H9 (cell line): ENCODE results near the gene ZNF837. TPM values are rescaled to one million over a fixed set of nuclear protein-coding genes. Genes with fewer than 3 reads are reported as not detected.

ENCODE experiments used
- DNase-seq: peaks from one replicate; pipeline ENCODE4 v3.0.0-alpha.2; 2017
- H2AFZ ChIP-seq: one replicate; pipeline ENCODE4 v1.6.1; 2013; ENCODE audit warnings: mild to moderate bottlenecking, low read length, control low read depth, moderate library complexity
- H2AK5ac ChIP-seq: 2 replicates; pipeline ENCODE4 v1.6.1; 2013; ENCODE audit warnings: low read length, control low read depth, mixed read lengths; ENCODE audit not compliant: insufficient read length
- H2BK120ac ChIP-seq: one replicate; pipeline ENCODE4 v1.6.1; 2013; ENCODE audit warnings: low read depth, mild to moderate bottlenecking, low read length, control low read depth, inconsistent platforms; ENCODE audit not compliant: poor library complexity, severe bottlenecking
- H2BK12ac ChIP-seq: 2 replicates; pipeline ENCODE4 v1.6.1; 2013; ENCODE audit warnings: low read length, control low read depth, mixed read lengths, low read depth; ENCODE audit not compliant: insufficient read length
- H2BK15ac ChIP-seq: 2 replicates; pipeline ENCODE4 v1.6.1; 2013; ENCODE audit warnings: low read depth, low read length, control low read depth
- H2BK20ac ChIP-seq: one replicate; pipeline ENCODE4 v1.6.1; 2013; ENCODE audit warnings: low read depth, mild to moderate bottlenecking, low read length, control low read depth, inconsistent platforms; ENCODE audit not compliant: poor library complexity, severe bottlenecking
- H2BK5ac ChIP-seq: 2 replicates; pipeline ENCODE4 v1.6.1; 2013; ENCODE audit warnings: low read length, control low read depth, mixed read lengths; ENCODE audit not compliant: insufficient read length
- H3K14ac ChIP-seq: 2 replicates; pipeline ENCODE4 v1.6.1; 2013; ENCODE audit warnings: low read length, control low read depth; ENCODE audit not compliant: insufficient read depth
- H3K18ac ChIP-seq: 2 replicates; pipeline ENCODE4 v1.6.1; 2013; ENCODE audit warnings: low read depth, mild to moderate bottlenecking, mixed read lengths, low read length, control low read depth; ENCODE audit not compliant: insufficient read length
- H3K23ac ChIP-seq: 2 replicates; pipeline ENCODE4 v1.6.1; 2013; ENCODE audit warnings: low read length, control low read depth, mixed read lengths, low read depth; ENCODE audit not compliant: insufficient read length
- H3K23me2 ChIP-seq: 2 replicates; pipeline ENCODE4 v1.6.1; 2013; ENCODE audit warnings: low read depth, mild to moderate bottlenecking, mixed read lengths, low read length, control low read depth; ENCODE audit not compliant: insufficient read length, poor library complexity, severe bottlenecking
- H3K27ac ChIP-seq: 2 replicates; pipeline ENCODE4 v1.5.1; 2013; ENCODE audit warnings: low read length, control low read depth, mixed read lengths, low read depth; ENCODE audit not compliant: insufficient read length
- H3K27me3 ChIP-seq: 2 replicates; pipeline ENCODE4 v1.6.1; 2013; ENCODE audit warnings: low read length, control low read depth, inconsistent platforms; ENCODE audit not compliant: insufficient read depth
- H3K4ac ChIP-seq: 2 replicates; pipeline ENCODE4 v1.6.1; 2013; ENCODE audit warnings: low read depth, mild to moderate bottlenecking, control low read depth, inconsistent platforms, low read length, moderate library complexity
- H3K4me1 ChIP-seq: 2 replicates; pipeline ENCODE4 v1.6.1; 2013; ENCODE audit warnings: low read length, control low read depth, inconsistent platforms; ENCODE audit not compliant: insufficient read depth
- H3K4me2 ChIP-seq: 2 replicates; pipeline ENCODE4 v1.6.1; 2013; ENCODE audit warnings: low read length, control low read depth, mixed read lengths; ENCODE audit not compliant: insufficient read length, insufficient read depth
- H3K56ac ChIP-seq: 2 replicates; pipeline ENCODE4 v1.6.1; 2013; ENCODE audit warnings: low read depth, mild to moderate bottlenecking, mixed read lengths, low read length, control low read depth; ENCODE audit not compliant: insufficient read length
- H3K79me1 ChIP-seq: 2 replicates; pipeline ENCODE4 v1.6.1; 2013; ENCODE audit warnings: low read depth, mild to moderate bottlenecking, moderate library complexity, low read length, control low read depth, inconsistent platforms; ENCODE audit not compliant: insufficient read depth, poor library complexity, severe bottlenecking
- H3K79me2 ChIP-seq: 2 replicates; pipeline ENCODE4 v1.6.1; 2013; ENCODE audit warnings: low read length, control low read depth, inconsistent platforms; ENCODE audit not compliant: insufficient read depth
- H3K9ac ChIP-seq: 2 replicates; pipeline ENCODE4 v1.6.1; 2013; ENCODE audit warnings: low read length, control low read depth, mixed read lengths; ENCODE audit not compliant: insufficient read length; ENCODE audit errors: extremely low read depth
- H3K9me3 ChIP-seq: one replicate; pipeline ENCODE4 v1.6.1; 2013; ENCODE audit warnings: low read depth, low read length, inconsistent platforms; ENCODE audit not compliant: control insufficient read depth
- H3T11ph ChIP-seq: one replicate; pipeline ENCODE4 v1.6.1; 2013; ENCODE audit warnings: mild to moderate bottlenecking, low read length, control low read depth, inconsistent platforms
- H4K20me1 ChIP-seq: one replicate; pipeline ENCODE4 v1.6.1; 2013; ENCODE audit not compliant: control insufficient read depth, insufficient read length, insufficient read depth
- H4K5ac ChIP-seq: 2 replicates; pipeline ENCODE4 v1.6.1; 2013; ENCODE audit warnings: low read depth, mild to moderate bottlenecking, mixed read lengths, low read length, control low read depth; ENCODE audit not compliant: insufficient read length
- H4K8ac ChIP-seq: replicated peaks from 2 replicates; pipeline ENCODE4 v1.6.1; 2013; ENCODE audit warnings: low read length, control low read depth, mixed read lengths, low read depth; ENCODE audit not compliant: insufficient read length
- H4K91ac ChIP-seq: 2 replicates; pipeline ENCODE4 v1.6.1; 2013; ENCODE audit warnings: low read depth, mild to moderate bottlenecking, moderate library complexity, mixed read lengths, low read length, control low read depth; ENCODE audit not compliant: insufficient read length
- H3K27ac Mint-ChIP-seq, 3 experiments: 2 replicates in 2 of 3; 3 replicates in 1 of 3; pipeline ENCODE4 v1.8.0; 2020 to 2021; ENCODE audit warnings: mixed read lengths in 3 of 3, mild to moderate bottlenecking in 1 of 3, moderate library complexity in 1 of 3
- H3K27me3 Mint-ChIP-seq: 2 replicates; pipeline ENCODE4 v1.8.0; 2021; ENCODE audit warnings: low read depth, mild to moderate bottlenecking, moderate library complexity, mixed read lengths
- H3K36me3 Mint-ChIP-seq, 3 experiments: 2 replicates in 2 of 3; 3 replicates in 1 of 3; pipeline ENCODE4 v1.8.0; 2020 to 2021; ENCODE audit warnings: low read depth in 3 of 3, mixed read lengths in 3 of 3; ENCODE audit not compliant: insufficient read depth in 1 of 3
- H3K4me1 Mint-ChIP-seq, 2 experiments: 2 replicates each; pipeline ENCODE4 v1.8.0; 2020; ENCODE audit warnings: mixed read lengths in 2 of 2
- H3K4me3 Mint-ChIP-seq, 2 experiments: 2 replicates in 1 of 2; 3 replicates in 1 of 2; pipeline ENCODE4 v1.8.0; 2020 to 2021; ENCODE audit warnings: mild to moderate bottlenecking in 2 of 2, mixed read lengths in 2 of 2, moderate library complexity in 1 of 2
- H3K9me3 Mint-ChIP-seq, 2 experiments: 2 replicates in 1 of 2; 3 replicates in 1 of 2; pipeline ENCODE4 v1.8.0; 2020; ENCODE audit warnings: mild to moderate bottlenecking in 2 of 2, mixed read lengths in 2 of 2, moderate library complexity in 1 of 2
- WGBS: extraction: QIAGEN DNeasy Blood & Tissue Kit; methylation state at CpG from one replicate; pipeline ENCODE4 v1.1.7; 2013; ENCODE audit warnings: missing lambda C conversion rate, low lambda C conversion rate, mixed read lengths; ENCODE audit not compliant: insufficient read length; ENCODE audit errors: extremely low coverage; 5-methylcytosine and 5-hydroxymethylcytosine counted together
- total RNA-seq: library from RNA; stranded (reverse); gene quantifications from 2 replicates; pipeline ENCODE4 v1.2.1, GENCODE V29; 2021
- TF ChIP-seq, protein P1 (sequence below): fragments of 200-600 bp; sonication (generic); conservative IDR thresholded peaks from 3 replicates; pipeline ENCODE4 v1.8.0; 2021; ENCODE audit warnings: antibody characterized with exemption, mild to moderate bottlenecking

Gene ZNF837
- total RNA-seq, 1 experiment from 2014 or later = 3.4 TPM

DNA sequence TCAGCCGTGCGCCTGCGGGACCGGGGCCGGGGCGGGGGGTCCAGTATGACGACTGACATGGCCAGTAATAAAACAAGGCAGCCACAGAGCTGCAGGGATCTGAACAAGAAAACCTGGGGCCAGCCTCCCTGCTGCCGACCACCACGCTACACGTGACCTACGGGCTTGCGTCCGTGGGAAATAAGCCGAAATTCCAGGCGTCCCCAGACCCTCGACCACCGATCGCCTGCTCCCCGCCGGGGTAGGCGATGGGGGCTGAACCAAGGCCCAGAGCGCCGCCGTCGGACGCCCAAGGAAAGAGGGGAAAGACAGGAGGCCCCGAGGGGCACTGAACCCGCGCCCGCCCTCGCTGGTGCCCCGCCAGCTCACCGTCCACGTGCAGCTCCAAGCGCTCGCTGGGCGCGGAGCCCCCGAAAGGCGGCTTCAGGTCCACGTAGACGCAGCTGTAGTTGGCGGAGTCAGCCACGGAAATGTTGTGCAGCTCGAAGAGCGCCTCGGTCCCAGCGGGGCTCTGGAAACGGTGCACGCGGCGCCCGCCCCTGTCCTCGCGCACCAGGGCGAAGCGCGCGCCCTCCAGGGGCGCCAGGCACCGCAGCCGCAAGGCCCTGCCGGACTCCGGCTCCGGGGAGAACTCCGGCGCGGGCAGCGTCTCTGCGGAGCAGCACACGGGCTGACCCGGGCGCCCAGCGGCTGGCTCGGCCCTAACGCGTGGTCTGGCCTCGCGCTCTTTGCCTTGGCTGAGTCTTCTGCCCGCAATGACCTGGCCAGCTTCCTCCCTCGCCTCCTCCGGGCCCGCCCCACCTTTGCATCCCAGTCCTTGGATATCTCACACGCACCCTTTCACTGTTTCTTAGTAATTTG is 30.6 kb downstream of the ZNF837 start:
- Histone ChIP-seq H2BK20ac (no peak overlapping the region), H3K23me2 (peaks cover 6% of the 10 kb centered on the region), H2BK5ac (no peak overlapping the region), H3K9me3 (no peaks in the 10 kb centered on the region), H2AK5ac (no peak overlapping the region), H3K27me3 (no peaks in the 10 kb centered on the region), H4K8ac (no peak overlapping the region), H3K4me1 (no peaks in the 10 kb centered on the region), H4K5ac (no peak overlapping the region), H3K9ac (no peak overlapping the region), H2BK15ac (no peak overlapping the region; the same call in 1 of the 2 replicates), H4K91ac (no peak overlapping the region), H3K56ac (no peak overlapping the region), H3K23ac (no peak overlapping the region), H4K20me1 (no peaks in the 10 kb centered on the region), H3K18ac (no peak overlapping the region), H3K4me2 (no peak overlapping the region), H3K79me2 (no peaks in the 10 kb centered on the region), H3T11ph (no peak overlapping the region), H3K27ac (no peak overlapping the region), H2BK120ac (no peak overlapping the region), H3K4ac (no peak overlapping the region), H2AFZ (no peak overlapping the region), H3K79me1 (no peaks in the 10 kb centered on the region), H2BK12ac (no peak overlapping the region), H3K14ac (no peak overlapping the region)
- H3K27me3 Mint-ChIP-seq = peaks cover 8% of the 10 kb centered on the region
- no peak overlapping the region for H3K4me3 Mint-ChIP-seq
- WGBS = no CpG with 5 or more reads among the region's 84 CpGs
- no peak for DNase-seq
- TF ChIP-seq, protein P1, sequence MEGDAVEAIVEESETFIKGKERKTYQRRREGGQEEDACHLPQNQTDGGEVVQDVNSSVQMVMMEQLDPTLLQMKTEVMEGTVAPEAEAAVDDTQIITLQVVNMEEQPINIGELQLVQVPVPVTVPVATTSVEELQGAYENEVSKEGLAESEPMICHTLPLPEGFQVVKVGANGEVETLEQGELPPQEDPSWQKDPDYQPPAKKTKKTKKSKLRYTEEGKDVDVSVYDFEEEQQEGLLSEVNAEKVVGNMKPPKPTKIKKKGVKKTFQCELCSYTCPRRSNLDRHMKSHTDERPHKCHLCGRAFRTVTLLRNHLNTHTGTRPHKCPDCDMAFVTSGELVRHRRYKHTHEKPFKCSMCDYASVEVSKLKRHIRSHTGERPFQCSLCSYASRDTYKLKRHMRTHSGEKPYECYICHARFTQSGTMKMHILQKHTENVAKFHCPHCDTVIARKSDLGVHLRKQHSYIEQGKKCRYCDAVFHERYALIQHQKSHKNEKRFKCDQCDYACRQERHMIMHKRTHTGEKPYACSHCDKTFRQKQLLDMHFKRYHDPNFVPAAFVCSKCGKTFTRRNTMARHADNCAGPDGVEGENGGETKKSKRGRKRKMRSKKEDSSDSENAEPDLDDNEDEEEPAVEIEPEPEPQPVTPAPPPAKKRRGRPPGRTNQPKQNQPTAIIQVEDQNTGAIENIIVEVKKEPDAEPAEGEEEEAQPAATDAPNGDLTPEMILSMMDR = no peak
- H3K9me3 Mint-ChIP-seq = no peaks in the 10 kb centered on the region
- H3K36me3 Mint-ChIP-seq = peaks cover 0 to 4% (median 2%) of the 10 kb centered on the region in 3 experiments; a peak in 3 of 7 replicates
- H3K4me1 Mint-ChIP-seq = peaks cover 0 to 6% of the 10 kb centered on the region in 2 experiments; a peak in 2 of 4 replicates
- H3K27ac Mint-ChIP-seq = no peak overlapping the region
